ENCODE measurements around the gene ARRB1.

- TF ChIP-seq CTCF (conservative IDR thresholded peaks at IDR 0.05 in 1 of 2, IDR thresholded peaks at IDR 0.05 in 1 of 2; ENCODE audit: extremely low read depth in 1 of 2, insufficient read depth in 1 of 2, low read depth in 1 of 2, low read length in 2 of 2) (no peak), EZH2 (IDR thresholded peaks at IDR 0.05; ENCODE audit: borderline replicate concordance, low read length) (no peak)
Measured at GRCh38 chr11:75298191-75298975, 53.1 kb downstream of the ARRB1 start.
